ENCODE data around the gene IQCF5.

Gene IQCF5

DNA sequence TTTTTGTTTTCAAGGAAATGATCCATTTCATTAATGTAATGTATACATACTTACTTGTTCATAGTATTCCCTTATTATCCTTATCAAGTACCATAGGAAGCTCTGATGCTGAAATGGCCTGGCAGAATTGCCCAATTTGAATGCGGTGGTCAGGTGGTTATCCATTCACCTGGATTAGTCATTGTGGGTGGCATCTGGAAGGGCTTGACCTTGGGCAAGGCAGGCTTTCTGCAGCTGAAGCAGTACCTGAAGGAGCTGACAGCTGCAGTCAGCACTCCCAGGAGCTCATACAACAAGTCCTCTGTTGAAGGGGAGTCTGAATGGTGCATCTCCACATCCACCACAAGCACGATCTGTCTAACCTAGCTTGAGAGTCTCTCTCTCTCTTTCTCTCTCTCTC lies 12.2 kb upstream of the IQCF5 start:
- ChIA-PET CTCF (no interaction called here), POLR2A (no interaction called here)
- no peak for DNase-seq (ENCODE audit: extremely low spot score)
- TF ChIP-seq, protein P1, sequence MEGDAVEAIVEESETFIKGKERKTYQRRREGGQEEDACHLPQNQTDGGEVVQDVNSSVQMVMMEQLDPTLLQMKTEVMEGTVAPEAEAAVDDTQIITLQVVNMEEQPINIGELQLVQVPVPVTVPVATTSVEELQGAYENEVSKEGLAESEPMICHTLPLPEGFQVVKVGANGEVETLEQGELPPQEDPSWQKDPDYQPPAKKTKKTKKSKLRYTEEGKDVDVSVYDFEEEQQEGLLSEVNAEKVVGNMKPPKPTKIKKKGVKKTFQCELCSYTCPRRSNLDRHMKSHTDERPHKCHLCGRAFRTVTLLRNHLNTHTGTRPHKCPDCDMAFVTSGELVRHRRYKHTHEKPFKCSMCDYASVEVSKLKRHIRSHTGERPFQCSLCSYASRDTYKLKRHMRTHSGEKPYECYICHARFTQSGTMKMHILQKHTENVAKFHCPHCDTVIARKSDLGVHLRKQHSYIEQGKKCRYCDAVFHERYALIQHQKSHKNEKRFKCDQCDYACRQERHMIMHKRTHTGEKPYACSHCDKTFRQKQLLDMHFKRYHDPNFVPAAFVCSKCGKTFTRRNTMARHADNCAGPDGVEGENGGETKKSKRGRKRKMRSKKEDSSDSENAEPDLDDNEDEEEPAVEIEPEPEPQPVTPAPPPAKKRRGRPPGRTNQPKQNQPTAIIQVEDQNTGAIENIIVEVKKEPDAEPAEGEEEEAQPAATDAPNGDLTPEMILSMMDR (IDR thresholded peaks at IDR 0.05; ENCODE audit: control extremely low read depth, extremely low read depth, low read depth, missing control alignments): no peak

GRCh38 chr3:51886447-51886846 lies 11.0 kb upstream of the IQCF5 start:
- DNase-seq (ENCODE audit: extremely low spot score): no peak
- CTCF ChIA-PET: no interaction called here
- POLR2A ChIA-PET: no interaction called here
- TF ChIP-seq, protein P1 (IDR thresholded peaks at IDR 0.05; ENCODE audit: control extremely low read depth, extremely low read depth, low read depth, missing control alignments): no peak

GRCh38 chr3:51879937-51880336 lies 4.5 kb upstream of the IQCF5 start:
- TF ChIP-seq, protein P1 (IDR thresholded peaks at IDR 0.05; ENCODE audit: control extremely low read depth, extremely low read depth, low read depth, missing control alignments): no peak
- ChIA-PET CTCF (no interaction called here), POLR2A (no interaction called here)
- no peak for DNase-seq (ENCODE audit: extremely low spot score)

DNA sequence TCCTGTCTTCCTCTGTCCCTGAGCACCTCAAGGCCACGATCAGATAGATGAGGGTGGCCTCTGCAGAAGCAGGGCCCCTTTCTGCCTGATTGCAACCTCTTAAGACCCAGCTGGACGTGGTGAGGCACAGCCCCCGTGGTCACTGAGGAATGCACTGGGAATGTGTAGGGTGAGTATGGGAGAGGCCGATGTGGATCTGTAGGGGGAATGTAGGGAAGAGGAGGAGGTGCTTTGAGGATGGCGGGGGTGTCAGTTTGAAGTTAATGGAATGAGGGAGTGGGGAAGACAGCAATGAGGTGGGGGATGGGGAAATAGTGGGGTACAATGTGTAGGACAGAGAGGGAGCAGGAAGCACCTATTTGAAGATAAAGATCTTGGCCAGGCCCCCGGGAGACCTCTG lies 785 bp upstream of the IQCF5 start:
- DNase-seq (ENCODE audit: extremely low spot score): no peak
- TF ChIP-seq, protein P1 (IDR thresholded peaks at IDR 0.05; ENCODE audit: control extremely low read depth, extremely low read depth, low read depth, missing control alignments): no peak
- ChIA-PET POLR2A (no interaction called here), CTCF (no interaction called here)

DNA sequence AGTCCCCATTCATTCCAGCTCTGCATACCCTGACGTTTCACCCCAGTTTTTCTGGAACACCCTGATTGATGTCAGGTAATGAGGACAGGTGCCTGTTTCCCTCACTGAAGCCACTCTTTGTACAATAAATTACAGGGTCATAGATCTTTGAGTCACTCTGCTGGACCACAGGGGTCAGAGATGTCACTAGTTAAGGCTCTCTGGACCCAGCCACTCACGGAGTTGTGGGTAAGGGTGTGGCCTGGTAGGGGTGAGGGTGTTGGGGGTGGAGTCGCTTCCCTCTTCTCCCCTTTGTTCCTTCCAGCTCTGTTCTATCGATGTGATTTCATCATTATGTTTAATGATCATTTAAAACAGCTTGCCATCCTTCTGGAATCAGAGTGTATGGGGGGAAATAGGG lies 512 bp downstream of the IQCF5 start:
- TF ChIP-seq, protein P1 (IDR thresholded peaks at IDR 0.05; ENCODE audit: control extremely low read depth, extremely low read depth, low read depth, missing control alignments): no peak
- no peak for DNase-seq (ENCODE audit: extremely low spot score)
- ChIA-PET CTCF (no interaction called here), POLR2A (no interaction called here)

GRCh38 chr3:51874411-51874810 lies 990 bp downstream of the IQCF5 start:
- DNase-seq (ENCODE audit: extremely low spot score): no peak
- CTCF ChIA-PET: no interaction called here
- POLR2A ChIA-PET: no interaction called here
- TF ChIP-seq, protein P1 (IDR thresholded peaks at IDR 0.05; ENCODE audit: control extremely low read depth, extremely low read depth, low read depth, missing control alignments): no peak

DNA sequence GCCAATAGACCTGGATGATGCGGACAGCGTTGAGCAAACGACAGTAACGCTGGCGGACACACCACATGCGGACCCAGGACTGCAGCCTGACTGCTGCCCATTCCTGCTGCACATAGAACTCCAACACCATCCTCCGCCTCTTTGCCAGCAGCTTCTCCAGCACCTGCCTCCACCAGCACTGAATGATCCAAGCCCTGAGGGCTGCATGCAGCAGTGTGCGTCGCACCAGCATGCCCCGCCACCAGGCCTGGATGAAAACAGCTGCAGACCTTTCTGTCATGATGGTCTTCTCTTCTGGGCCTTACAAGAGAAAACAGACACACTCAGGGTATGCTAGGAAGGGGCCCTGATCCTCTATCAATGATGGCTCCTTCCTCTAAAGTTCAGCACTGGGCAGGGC lies 1.5 kb downstream of the IQCF5 start:
- TF ChIP-seq, protein P1 (IDR thresholded peaks at IDR 0.05; ENCODE audit: control extremely low read depth, extremely low read depth, low read depth, missing control alignments): no peak
- no peak for DNase-seq (ENCODE audit: extremely low spot score)
- ChIA-PET POLR2A (no interaction called here), CTCF (interaction anchor here (0.8 kb wide), 1 partner anchor 20 kb away, joined by 3 read pairs; no protein-coding TSS in a partner anchor)

All from GM10248 (cell line).